Body of pancreas (tissue), 4 donors: ENCODE results near the gene GRXCR2.

Source experiments
- CTCF ChIP-seq, 7 experiments: fragments of 450-650 bp in 4 of 7; fragments of 200-600 bp in 3 of 7; sonication (generic) in 3 of 7; IDR thresholded peaks; one replicate each; pipeline ENCODE4 v1.5.1; 2016 to 2019; ENCODE audit warnings: antibody characterized with exemption in 7 of 7
- POLR2A ChIP-seq, 3 donors: fragments of 450-650 bp; IDR thresholded peaks; one replicate each; pipeline ENCODE4 v1.6.1; 2016; ENCODE audit warnings: antibody characterized with exemption in 3 of 3, mild to moderate bottlenecking in 2 of 3

DNA sequence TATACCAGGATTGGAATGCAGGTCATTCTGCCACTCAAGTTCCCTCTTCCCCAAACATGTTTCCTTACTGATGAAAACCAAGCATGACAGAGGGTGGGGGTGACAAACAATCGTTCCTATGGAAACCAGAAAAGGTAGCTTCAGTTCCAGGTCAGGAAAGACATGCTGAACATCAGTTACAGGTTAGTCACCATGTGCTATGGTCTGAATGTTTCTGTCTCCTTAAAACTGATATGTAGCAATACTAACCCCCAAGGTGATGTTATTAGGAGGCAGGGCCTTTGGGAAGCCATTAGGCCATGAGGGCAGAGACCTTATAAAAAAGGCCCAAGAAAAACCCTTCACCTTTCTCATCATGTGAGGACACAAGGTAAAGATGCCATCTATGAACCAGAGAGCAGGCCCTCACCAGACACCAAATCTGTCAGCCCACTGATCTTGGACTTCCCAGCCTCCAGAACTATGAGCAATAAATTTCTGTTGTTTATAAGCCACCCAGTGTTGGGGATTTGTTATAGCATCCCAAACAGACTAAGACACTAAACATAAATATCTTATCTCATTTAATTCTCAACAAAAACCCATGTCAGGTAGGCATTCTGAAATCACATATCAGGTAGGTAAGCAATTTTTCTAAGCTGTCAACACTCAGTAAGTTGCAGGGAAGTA, 47.9 kb upstream of the GRXCR2 start:
- TF ChIP-seq CTCF (IDR thresholded peaks at IDR 0.05) (no peak), POLR2A (IDR thresholded peaks at IDR 0.05) (no peak)
